Suppressor macrophage treated with lipopolysaccharide for 1 hour (primary cell): ENCODE measurements around the gene ATP9A.
"Not testable (repeated sequence)": the region's sequence is repeated elsewhere in the genome, so short reads cannot be mapped to it uniquely, and the experiment has no call there.

Experiments
- DNase-seq, 3 donors: peaks; one replicate each; pipeline ENCODE4 v3.0.0-alpha.2; 2020 to 2022

ATP9A gene

DNA sequence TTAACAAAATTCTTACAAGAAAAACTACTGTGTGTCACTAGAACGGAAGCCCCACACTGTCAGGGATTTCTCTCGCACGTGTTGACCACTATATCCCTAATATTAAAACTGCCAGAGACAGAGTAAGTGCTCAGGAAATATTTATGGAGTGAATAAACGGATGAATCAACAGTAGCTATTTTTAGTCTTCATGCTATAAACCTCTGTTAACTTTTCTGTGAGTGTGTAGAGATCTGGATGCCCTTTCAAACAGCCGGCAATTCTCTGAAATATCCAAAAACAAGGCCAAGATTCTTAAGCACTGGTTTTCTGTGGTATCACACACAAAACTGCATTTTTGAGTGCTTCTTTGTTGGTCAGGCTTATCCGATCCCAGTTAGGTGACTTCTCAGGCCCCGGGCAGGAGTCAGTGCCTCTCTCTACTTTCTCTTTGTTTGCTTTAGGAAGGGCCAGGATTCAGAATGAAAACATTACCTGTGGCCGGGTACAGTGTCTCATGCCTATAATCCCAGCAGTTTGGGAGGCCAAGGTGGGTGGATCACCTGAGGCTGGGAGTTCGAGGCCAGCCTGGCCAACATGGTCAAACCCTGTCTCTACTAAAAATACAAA lies 15.7 kb downstream of the ATP9A start:
- no peak for DNase-seq

DNA sequence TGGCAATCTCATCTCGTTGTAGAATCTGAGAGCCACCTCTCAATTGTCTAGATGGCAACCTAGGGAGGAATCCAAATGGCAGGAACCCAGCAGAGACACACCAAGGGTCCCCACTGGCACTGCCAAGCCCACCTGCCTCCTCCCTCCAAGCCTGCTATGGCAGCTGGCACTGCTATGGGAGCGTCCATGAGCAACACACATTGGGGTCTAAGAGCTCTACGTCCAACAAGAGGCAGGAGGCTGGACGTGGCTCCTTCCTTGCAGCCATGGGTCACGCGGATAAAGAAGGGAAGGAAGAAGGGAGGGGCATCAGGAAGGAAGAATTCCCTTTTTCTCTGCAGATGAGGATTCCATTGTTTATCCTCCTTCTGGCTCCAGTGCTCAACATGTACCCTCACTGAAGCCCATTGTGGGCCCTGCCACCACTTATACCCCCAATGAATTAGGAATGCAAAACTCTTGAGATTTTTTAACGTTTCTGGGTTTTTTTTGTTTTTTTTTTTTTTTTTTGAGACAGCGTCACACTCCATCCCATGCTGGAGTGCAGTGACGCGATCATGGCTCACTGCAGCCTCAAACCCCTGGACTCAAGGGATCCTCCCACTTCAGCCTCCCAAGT lies 17.3 kb downstream of the ATP9A start:
- DNase-seq, result no peak

DNA sequence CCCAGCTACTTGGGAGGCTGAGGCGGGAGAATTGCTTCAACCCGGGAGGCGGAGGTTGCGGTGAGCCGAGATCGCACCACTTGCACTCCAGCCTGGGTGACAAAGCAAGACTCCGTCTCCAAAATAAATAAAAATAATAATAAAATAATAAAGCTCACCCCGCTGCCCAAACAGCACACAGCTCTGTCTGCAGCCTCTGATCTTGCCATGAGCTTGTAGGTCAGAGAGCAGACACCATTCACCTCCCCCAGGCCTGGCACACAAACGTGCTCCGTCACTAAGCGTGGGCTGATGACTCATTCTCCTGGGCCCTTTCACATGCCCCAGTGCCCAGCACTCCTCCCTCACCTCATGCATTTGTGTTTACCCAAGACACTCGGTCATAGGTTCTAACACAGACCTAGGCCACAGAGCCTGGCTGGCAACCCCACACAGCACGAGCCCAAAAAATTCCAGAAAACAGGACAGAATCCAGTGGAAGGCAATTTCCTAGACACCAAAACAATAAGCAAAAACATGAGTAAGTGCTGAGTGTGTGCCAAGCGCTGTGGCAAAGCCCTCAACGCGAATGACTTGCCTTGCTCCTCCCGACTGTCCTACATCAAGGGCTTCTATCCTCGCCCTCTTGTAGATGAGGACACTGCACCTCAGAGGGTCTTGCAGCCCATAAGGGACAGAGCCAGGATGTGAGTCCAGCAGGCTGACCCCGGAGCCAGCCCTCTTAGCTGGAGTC lies 18.0 kb downstream of the ATP9A start:
- DNase-seq, result peak; percentile 78 to 87 (median 81)

DNA sequence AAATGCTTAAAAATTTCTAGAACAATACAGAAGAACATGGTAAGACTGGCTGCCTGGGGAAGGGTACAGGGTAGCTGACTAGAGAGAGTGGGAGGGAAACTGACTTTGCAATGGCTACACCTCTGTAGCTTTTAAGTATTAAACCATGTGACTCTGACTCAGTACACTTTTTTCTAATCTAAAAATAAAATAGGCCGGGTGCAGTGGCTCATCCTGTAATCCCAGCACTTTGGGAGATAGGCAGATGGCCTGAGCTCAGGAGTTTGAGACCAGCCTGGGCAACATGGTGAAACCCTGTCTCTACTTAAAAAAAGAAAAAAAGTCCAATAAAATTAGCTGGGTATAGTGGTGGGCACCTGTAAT lies 18.5 kb downstream of the ATP9A start:
- peak in 2 of 3 donors; percentile 19 to 79 for DNase-seq

DNA sequence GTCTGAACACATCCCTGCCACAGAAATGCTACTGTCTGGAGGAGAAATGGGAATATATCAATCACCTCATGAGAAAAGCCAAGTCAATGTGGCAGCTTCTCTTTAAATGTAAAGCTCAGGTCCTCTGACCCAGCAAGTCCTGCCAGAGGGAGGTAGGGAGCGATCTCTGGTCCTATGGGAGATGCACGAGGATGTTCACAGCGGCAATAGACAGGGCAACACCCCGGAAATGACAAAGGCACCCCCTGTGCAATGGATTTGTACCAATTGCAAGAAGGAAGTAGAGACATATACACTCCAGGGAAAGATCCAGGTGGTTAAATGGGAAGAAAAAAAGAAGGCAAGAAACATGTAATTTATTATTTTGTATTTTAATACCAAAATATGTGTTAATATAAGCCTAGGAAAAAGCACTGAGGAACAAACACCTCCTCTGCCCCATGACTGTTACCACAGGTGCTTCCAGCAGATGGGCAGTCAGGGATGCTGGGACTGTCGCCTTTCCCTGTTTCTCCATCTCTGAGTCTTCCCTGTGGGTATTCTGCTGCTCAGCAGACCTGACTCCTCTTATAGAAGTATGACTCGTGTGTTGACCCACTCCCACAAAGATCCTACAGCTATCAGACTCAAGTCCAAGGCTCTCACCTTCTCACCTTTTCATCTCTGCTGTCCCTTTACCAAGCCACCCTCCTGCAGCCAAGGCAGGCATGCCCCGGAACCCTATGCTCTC lies 20.8 kb downstream of the ATP9A start:
- DNase-seq, result no peak

DNA sequence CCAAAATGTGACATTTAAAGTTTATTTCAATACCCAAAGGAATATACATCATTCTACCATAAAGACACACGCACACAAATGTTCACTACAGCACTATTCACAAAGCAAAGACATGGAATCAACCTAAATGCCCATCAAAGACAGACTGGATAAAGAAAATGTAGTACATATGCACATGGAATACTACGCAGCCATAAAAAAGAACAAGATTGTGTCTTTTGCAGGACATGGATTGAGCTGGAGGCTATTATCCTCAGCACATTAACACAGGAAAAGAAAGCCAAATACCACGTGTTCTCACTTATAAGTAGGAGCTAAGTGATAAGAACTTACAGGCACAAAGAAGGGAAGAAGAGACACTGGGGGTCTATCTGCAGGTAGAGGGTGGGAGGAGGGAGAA lies 22.4 kb downstream of the ATP9A start:
- no peak for DNase-seq

DNA sequence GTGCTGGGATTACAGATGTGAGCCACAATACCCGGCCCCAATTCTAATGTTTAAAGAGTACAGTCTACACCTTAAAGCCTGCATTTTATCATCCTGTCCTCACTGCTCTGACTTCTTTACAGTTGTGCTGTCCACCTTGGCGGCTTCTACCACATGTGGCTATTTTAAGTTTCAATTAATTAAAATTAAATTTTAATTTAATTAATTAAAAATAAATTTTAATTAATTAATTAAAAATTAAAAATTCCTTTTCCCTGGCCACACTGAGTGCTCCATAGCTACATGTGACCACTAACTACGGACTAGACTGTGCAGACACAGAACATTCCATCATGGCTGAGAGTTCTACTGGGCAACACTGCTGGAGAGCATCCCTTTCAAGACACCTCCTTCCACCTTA lies 27.4 kb downstream of the ATP9A start:
- no peak for DNase-seq

DNA sequence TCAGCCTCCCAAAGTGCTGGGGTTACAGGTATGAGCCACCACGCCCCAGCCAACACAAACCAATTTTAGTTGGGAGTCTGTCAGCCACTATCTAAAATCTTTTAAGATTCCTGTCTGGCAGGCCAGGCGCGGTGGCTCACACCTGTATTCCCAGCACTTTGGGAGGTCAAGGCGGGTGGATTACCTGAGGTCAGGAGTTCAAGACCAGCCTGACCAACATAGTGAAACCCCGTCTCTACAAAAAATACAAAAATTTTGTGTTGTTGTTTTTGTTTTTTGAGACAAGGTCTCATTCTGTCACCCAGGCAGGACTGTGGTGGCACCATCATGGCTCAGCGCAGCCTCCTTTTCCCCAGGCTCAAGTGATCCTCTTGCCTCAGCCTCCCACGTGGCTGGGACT lies 27.9 kb downstream of the ATP9A start:
- DNase-seq, result not testable (repeated sequence)

DNA sequence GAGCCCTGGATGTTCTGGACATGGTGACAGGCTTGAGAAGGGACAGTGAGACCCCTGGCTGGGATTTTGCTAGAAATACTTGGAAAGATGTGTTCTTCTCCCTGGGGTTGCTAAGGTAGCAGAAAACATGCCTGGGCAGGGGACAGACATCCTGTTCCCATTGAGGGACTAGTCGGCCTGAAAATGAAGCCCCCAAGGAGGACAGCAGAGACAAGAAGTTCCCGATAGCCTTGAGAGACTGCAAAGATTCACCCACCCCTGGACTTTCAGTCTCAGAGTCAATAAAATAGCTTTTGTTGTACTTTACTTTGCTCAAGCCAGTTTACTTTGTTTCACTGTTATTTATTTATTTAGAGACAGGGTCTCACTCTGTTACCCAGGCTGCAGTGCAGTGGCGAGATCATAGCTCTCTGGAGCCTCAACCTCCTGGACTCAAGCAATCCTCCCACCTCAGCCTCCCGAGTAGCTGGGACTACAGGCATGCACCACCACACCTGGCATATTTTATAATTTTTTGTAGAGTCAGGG lies 28.4 kb downstream of the ATP9A start:
- no peak for DNase-seq

DNA sequence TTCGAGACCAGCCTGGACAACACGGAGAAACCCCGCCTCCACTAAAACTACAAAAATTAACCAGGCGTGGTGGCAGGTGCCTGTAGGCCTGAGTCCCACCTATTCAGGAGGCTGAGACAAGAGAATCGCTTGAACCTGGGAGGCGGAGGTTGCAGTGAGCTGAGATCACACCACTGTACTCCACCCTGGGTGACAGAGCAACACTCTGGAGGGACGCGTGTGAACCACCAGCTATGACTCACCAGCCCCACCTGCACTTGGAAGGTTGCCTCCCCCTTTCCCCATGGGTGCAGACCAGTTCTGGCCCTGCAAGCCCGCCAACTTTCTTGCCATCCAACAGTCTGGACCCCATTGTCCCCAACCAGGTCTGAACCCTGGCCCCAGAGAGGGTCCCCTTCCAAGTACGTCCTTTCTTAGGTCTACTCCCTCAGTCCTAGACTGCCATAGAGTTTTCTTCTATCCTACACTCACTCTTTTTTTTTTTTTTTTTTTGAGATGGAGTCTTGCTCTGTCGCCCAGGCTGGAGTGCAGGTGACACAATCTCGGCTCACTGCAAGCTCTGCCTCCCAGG lies 29.2 kb downstream of the ATP9A start:
- no peak for DNase-seq

DNA sequence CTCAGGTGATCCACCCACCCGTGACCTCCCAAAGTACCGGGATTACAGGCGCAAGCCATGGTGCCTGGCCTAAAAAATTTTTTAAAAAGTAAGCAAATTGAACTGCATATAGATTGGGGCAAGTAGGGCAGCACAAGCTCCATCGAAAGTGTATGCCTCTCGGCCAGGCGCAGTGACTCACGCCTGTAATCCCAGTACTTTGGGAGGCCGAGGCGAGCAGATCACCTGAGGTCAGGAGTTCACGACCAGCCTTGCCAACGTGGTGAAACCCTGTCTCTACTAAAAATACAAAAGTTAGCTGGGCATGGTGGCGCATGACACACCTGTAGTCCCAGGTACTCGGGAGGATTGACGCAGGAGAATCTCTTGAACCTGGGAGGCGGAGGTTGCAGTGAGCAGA lies 29.9 kb downstream of the ATP9A start:
- DNase-seq, result not testable (repeated sequence)

DNA sequence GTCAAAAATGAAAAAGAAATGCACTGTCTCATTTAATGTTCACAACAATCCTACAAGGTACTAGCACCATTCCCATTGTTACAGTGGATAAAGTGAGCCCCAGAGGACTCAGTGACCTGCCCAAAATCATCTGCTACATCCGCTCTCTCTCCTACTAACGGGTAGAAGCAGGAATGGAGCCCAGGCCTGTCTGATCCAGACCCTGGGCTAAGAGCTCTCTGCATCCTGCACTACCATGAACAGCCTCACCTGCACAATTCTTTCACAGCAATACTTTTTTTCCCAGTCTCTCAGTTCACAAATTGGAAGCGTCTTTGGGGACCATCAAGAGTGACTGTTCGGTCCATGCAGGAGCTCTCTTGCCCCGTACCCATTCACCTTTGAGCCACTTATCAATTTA lies 31.2 kb downstream of the ATP9A start:
- DNase-seq, result no peak

DNA sequence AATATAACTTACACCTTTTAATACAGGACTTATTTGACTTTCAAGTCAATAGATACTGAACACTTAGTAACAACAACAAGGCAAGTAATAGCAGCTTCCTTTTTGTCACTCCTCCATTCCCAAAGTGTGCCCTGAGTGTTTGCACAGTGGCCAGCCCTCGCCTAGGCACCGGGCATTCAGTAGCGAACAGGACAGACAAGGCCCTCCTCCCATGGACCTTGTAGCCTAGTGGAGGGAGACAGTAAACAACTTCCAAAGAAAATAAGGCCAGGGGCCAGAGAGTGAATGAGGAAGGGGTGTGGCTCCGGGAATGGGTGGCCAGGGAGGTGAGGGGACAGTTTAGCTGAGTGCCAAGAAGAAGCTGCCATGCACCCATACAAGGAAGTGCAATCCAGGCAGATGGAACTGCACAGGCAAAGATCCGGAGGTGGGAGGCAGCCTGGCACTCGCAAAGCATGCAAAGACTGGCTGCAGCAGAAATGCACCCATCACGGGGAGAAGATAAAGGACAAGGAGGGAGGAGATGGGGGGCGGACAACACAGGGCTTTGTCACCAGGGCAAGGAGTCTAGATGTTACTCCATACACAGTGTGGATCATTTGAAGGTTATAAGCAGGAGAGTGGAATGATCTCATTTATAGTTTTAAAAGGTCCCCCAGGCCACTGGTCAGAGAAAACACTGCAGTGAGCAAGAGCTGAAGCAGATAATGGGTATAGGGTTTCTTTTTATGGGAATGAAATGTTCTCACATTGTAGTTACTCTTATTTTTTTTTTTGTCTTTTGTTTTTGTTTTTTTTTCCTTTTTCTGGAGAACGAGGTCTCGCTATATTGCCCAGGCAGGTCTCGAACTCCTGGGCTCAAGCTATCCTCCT lies 32.2 kb downstream of the ATP9A start:
- DNase-seq, result no peak

DNA sequence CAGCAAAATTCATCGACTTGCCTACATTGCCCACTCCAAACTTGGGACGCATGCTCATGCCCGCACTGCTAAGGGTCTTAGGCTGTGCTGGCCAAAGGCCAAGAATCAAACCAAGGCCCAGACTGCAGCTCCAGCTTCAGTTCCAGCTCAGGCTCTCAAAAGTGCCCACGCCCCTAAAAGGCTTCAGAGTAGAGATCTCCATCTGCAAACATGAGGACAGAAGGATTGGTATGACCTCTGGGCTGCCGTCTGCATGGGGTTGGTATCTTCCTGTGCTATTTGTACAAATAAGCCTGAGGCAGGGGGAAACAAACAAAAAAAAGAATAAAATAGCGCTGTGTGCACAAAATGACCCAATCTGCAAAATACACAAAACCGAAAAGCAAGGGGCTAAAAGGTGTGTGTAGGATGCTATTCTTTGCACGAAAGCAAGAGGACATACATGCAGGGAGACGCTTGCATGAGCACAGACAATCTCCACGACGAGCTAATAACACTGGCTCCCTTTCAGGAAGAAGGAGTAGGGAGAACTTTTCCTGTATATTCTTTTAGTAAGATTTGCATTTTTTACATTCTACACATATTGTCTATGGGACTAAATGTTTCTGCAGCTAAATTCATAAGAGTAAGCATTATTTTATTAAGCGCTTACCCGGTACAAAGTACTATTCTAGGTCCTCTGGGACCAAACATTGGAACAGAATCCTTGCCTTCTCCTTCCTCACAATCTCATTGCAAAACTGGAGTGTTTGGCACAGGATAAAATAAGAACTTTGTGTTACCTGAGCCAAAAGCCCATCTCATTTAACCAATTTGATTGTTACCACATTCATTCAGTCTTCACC lies 33.1 kb downstream of the ATP9A start:
- DNase-seq, result no peak

DNA sequence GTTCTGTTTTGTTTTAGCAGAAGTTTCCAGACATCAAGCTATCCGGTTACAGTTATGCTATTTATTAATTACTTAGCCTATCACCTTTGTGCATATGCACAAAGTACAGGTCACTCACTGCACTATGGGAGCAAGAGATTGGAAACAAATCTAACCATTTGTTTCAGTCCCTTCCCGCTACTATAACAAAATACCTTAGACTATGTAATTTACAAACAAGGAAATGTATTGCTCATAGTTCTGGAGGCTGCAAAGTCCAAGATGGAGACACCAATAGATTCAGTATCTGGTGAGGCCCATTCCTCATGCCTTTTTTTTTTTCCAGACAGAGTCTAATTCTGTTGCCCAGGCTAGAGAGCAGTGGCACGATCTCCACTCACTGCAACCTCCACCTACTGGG lies 35.1 kb downstream of the ATP9A start:
- no peak for DNase-seq

DNA sequence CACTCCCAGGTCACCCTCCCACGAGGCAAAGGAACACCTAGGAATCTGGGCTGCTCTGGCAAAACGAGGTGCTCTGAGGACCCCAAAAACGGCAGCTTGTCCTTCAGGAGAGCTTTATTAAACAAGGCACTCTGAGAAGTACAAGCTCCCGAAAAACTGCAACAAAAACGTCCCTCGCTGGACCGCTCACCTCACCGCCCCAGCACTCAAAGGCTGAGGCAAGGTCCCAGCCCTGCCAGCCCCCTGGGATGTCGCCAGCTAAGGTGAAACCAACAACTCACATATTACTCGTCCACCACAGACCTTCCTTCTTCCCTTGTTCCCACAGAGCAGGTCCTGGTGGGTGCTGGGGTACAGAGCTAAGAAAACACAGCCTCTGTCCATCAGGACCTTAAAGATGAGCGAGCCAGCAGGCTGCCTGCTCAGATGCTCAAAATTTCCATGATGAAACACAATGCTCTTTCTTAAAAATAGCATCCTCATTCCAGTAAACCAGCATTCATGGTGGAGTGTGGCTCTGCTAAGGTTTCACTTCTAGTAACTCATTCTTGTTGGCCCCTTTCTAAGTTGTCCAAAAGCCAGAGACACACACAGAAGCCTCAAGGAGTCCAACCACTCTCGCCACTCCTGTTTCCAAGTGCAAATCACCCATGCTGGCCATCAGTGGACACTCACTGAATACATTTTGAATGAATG lies 35.9 kb downstream of the ATP9A start:
- DNase-seq, result no peak

DNA sequence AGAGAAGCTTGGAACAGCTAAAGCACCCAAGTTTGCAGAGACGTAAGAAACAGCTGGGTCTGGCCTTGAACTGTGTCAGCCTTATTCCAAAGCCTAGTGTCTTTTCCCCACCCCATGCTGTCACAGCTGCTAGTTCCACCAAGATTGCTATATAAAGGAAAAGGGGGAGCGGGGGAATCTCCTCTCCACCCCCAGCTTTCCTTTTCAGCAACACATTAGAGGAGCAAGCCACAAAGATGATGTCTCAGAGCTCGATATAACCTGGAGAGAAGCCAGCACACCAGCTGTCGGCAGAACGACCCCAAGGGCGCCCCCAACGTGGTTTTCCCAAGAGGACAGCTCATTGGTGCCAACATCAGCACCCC lies 36.5 kb downstream of the ATP9A start:
- peak in 2 of 3 donors; percentile 11 to 30 for DNase-seq

DNA sequence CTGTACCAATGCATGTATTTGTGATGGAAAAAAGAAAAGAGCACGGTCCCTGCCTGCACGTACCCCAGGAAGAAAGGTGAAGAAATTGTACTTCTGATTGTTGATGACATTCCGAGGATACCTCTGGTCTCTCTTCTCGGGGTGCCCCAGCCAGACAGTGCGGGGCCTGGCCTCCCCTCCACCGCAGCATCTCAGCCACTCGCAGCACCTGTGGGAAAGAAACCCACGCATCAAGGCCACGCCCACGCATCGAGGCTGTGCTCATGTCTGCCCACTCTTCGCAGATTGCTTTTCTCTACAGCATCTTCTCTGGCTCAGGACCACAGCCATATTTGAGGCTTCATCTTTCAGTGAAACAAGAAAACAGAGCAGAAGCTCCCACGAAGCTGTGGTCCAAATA lies 38.4 kb downstream of the ATP9A start:
- DNase-seq, result no peak

DNA sequence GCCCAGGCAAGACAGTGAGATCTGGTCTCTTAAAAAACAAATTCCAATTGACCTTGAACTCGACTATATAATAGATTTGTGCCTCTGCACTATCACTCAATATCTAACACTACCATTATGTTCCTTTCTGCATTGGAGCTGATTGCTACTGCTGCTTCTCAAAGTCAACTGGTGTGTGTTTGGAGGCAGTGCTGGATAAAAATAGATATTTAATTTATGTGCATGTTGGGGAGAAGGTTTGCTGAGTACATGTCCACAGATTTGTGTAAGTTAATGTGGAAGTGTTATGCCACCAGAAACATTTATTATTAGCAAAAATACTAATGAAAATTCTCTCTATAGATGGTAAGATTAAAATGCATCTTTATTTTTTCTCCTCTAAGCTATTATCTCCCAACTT lies 39.5 kb downstream of the ATP9A start:
- no peak for DNase-seq

DNA sequence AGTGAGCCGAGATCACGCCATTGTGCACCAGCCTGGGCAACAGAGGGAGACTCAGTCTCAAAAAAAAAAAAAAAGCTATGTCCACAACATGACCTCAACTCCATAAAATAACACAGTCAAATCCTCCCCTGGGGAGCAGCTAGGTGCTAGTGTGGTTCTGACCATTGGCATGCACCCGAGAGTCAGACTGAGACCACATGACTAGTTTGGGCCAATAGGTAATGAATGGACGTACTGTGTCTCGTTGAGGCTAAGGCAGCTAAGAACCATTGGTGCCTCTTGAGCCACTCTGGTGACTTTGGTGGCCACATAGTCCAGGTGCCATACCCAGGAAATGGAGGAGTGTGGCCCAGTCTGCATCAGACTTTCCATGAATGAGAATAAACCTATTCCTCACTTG lies 40.3 kb downstream of the ATP9A start:
- DNase-seq, result no peak
